ENCODE measurements around the gene RPL18. TPM values are rescaled to one million over a fixed set of nuclear protein-coding genes. Genes with fewer than 3 reads are reported as not detected.
A peak's percentile ranks its signal among the peaks of the same experiment; 100 is the strongest.

Gene RPL18
- total RNA-seq, 1 experiment from 2014 or later: 1,736 TPM

GRCh38 chr19:48568345-48568886 lies 50.6 kb downstream of the RPL18 start:
- no peaks in the 10 kb centered on the region for H3K27me3 Mint-ChIP-seq (ENCODE audit: insufficient read depth, unreplicated experiment)
- ChIA-PET POLR2A (interaction anchor here (0.6 to 1.4 kb wide), 8 partner anchors 9 to 252 kb away, joined by 3 to 6 read pairs (median 3); partner anchors contain the start of genes RPL18 and SPHK2), CTCF (interaction anchor here (0.5 to 1.0 kb wide), 6 partner anchors 10 to 62 kb away, joined by 3 to 4 read pairs (median 3); no protein-coding TSS in a partner anchor)
- TF ChIP-seq CTCF (IDR thresholded peaks at IDR 0.05; ENCODE audit: unreplicated experiment): no peak
- intact Hi-C loops (cut with micrococcal nuclease): no loop called here
- peaks cover 19% of the 10 kb centered on the region for H3K4me1 Mint-ChIP-seq (ENCODE audit: insufficient read depth, unreplicated experiment)
- no peak overlapping the region for H3K27ac Mint-ChIP-seq (ENCODE audit: low read depth, unreplicated experiment)
- peaks cover 3% of the 10 kb centered on the region for H3K36me3 Mint-ChIP-seq (ENCODE audit: insufficient read depth, unreplicated experiment)
- H3K9me3 Mint-ChIP-seq (ENCODE audit: unreplicated experiment): no peaks in the 10 kb centered on the region
- no TSS peak for BruUV-seq (replicated peaks)
- DNase-seq (ENCODE audit: unreplicated experiment): peak; percentile 98
- H3K4me3 Mint-ChIP-seq (ENCODE audit: unreplicated experiment): peak overlapping the region; percentile 53

Other genes starting within 250 kb of the RPL18 start
- 113 and 134 TPM in 2 replicates for gene KDELR1, start 227.6 kb downstream of the RPL18 start, total RNA-seq (2022)
- gene GRIN2D, start 225.5 kb downstream of the RPL18 start, total RNA-seq (2022): 0.35 and 0.39 TPM in 2 replicates
- 45.1 and 55.8 TPM in 2 replicates for gene GRWD1, start 173.2 kb downstream of the RPL18 start, total RNA-seq (2022)
- gene KCNJ14, start 163.6 kb downstream of the RPL18 start, total RNA-seq (2022): 1.6 and 2.7 TPM in 2 replicates
- gene CYTH2, start 149.8 kb downstream of the RPL18 start, total RNA-seq (2022): 70.3 and 72.2 TPM in 2 replicates
- 0.37 and 0.47 TPM in 2 replicates for gene LMTK3, start 107.3 kb downstream of the RPL18 start, total RNA-seq (2022)
- gene SULT2B1, start 67.0 kb downstream of the RPL18 start, total RNA-seq (2022): not detected in 2 replicates
- not detected in 2 replicates for gene SPACA4, start 12.4 kb downstream of the RPL18 start, total RNA-seq (2022)
- gene FAM83E, start 4.1 kb downstream of the RPL18 start, total RNA-seq (2022): 0.89 and 2.8 TPM in 2 replicates
- 16.3 and 18.2 TPM in 2 replicates for gene SPHK2, start 328 bp upstream of the RPL18 start, total RNA-seq (2022)
- 0.25 and 0.56 TPM in 2 replicates for gene DBP, start 18.2 kb upstream of the RPL18 start, total RNA-seq (2022)
- 2.6 and 2.9 TPM in 2 replicates for gene CA11, start 27.0 kb upstream of the RPL18 start, total RNA-seq (2022)
- gene NTN5, start 53.8 kb upstream of the RPL18 start, total RNA-seq (2022): 0.17 TPM in 1 of 2 replicates, not detected in the other
- gene FUT2, start 76.8 kb upstream of the RPL18 start, total RNA-seq (2022): not detected in 2 replicates
- 0.22 and 0.65 TPM in 2 replicates for gene MAMSTR, start 100.5 kb upstream of the RPL18 start, total RNA-seq (2022)
- 1.9 and 3.0 TPM in 2 replicates for gene RASIP1, start 121.4 kb upstream of the RPL18 start, total RNA-seq (2022)
- gene IZUMO1, start 127.7 kb upstream of the RPL18 start, total RNA-seq (2022): 3.5 and 4.2 TPM in 2 replicates
- gene FUT1, start 133.5 kb upstream of the RPL18 start, total RNA-seq (2022): 10.5 and 14.7 TPM in 2 replicates
- gene FGF21, start 136.3 kb upstream of the RPL18 start, total RNA-seq (2022): 0.49 and 0.93 TPM in 2 replicates
- 40.7 and 48.2 TPM in 2 replicates for gene BCAT2, start 191.9 kb upstream of the RPL18 start, total RNA-seq (2022)
- 0.26 and 0.32 TPM in 2 replicates for gene HSD17B14, start 217.3 kb upstream of the RPL18 start, total RNA-seq (2022)
- gene PLEKHA4, start 249.4 kb upstream of the RPL18 start, total RNA-seq (2022): 10.1 and 11.9 TPM in 2 replicates